ENCODE measurements around the gene HMCN1.
"Not testable (repeated sequence)": the region's sequence is repeated elsewhere in the genome, so short reads cannot be mapped to it uniquely, and the experiment has no call there.

The HMCN1 gene

DNA sequence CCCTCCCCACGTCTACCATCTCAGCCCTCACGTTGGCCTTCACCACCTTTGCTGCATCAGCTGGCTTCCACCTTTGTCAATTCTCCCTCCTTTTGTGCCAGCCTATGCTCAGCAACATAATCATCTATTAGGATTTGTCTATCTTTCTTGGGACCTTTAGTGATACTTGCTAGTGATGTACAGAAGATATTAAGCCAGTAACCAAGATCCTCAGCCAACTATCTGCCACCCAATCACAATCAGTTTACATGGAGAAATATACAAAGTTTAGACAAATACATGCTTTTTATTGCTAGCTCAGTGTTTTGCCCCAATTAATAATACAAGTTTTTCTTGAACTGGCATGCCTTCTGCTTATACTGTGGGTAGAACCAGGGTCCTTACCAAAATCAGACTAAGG is 468.6 kb downstream of the HMCN1 start:
- no peak for DNase-seq (ENCODE audit: low spot score)

GRCh38 chr1:186206048-186206570 is 471.9 kb downstream of the HMCN1 start:
- no peak for DNase-seq (ENCODE audit: low spot score)

- no peak for DNase-seq (ENCODE audit: low spot score)
Measured at GRCh38 chr1:186207391-186208085, 473.3 kb downstream of the HMCN1 start.

DNA sequence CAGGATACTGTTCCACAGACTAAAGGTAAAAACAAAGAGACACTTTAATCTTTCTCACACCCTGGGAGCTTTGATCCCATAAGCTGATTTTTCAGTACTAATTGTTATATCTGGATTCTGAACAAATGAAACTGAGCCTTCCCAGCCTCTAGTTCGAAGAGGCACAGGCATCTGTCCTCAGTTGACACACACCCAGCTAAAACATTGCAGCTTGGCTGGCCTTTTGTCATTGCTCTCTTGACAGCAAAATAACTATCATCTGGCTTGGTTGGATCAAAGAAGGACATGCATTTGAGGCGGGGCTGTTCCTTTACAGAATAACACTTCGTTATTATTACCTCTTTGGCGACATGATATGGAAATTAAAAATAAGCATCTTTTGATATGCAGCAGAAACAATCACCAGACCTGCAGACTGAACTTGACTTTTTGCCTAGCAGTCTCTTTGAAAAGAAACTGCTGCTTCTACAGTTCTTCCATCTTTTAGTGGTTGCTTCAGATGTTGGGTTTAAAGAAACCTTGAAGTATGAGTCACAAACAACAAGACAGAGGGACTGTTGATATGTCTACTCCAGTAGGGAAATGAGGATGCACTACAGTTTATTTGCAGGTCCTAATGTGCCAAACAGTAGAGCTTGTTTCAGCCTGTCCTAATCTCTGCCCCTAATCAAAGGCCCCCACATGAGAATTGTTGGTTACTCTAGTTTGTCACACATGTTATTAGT is 474.4 kb downstream of the HMCN1 start:
- no peak for DNase-seq (ENCODE audit: low spot score)

- no peak for DNase-seq (ENCODE audit: low spot score)
Measured at GRCh38 chr1:186210258-186210657, 476.1 kb downstream of the HMCN1 start.

DNA sequence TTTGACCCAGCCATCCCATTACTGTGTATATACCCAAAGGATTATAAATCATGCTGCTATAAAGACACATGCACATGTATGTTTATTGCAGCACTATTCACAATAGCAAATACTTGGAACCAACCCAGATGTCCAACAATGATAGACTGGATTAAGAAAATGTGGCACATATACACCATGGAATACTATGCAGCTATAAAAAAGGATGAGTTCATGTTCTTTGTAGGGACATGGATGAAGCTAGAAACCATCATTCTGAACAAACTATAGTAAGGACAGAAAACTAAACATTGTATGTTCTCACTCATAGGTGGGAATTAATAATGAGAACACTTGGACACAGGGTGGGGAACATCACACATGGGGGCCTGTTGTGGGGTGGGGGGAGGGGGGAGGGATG is 477.4 kb downstream of the HMCN1 start:
- DNase-seq (ENCODE audit: low spot score): not testable (repeated sequence)

GRCh38 chr1:186212568-186213224 is 478.5 kb downstream of the HMCN1 start:
- peak; percentile 68 for DNase-seq (ENCODE audit: low spot score)

- no peak for DNase-seq (ENCODE audit: low spot score)
Measured at GRCh38 chr1:186213225-186213607, 479.0 kb downstream of the HMCN1 start.

- DNase-seq (ENCODE audit: low spot score): no peak
Measured at GRCh38 chr1:186214791-186215190, 480.6 kb downstream of the HMCN1 start.

DNA sequence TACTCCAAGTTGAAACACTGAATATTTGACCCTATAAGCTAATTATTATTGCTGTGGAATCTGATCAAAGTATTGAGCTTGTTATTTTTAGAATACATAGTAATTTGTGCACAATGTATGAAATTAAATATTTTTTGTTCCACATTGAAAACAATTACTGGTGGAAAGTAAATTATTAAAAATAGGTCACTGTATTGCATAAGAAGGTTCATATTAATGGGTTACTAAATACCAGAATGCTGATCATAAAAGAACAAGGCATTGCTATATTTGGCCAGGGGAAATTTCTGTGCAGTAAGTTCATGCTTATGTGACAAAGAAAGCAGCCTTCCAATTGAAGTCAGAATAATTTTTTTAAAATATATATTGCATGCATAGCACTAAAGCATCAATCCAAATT is 481.4 kb downstream of the HMCN1 start:
- DNase-seq (ENCODE audit: low spot score): no peak

GRCh38 chr1:186218654-186219352 is 484.6 kb downstream of the HMCN1 start:
- peak; percentile 32 for DNase-seq (ENCODE audit: low spot score)

DNA sequence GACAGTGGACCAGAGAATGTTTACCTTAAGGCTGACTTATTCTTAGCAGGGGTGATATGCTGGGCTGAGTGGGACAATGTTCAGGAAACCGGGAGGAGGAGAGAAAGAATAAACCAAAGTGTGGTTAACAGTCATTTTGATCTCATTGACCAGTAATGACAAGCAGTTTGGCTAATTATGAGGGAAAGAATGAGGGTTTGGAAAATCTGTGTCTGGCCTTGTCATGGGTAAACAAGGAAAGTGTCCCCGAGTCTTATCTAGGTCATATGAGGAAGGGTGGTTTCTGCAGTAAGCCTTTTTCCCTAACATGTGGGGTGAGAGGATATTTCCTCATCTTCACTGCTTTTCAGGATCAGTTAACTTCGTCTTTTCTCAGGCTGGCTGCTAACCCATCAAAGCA is 485.9 kb downstream of the HMCN1 start:
- no peak for DNase-seq (ENCODE audit: low spot score)

- DNase-seq (ENCODE audit: low spot score): no peak
Measured at GRCh38 chr1:186220911-186221310, 486.7 kb downstream of the HMCN1 start.

DNA sequence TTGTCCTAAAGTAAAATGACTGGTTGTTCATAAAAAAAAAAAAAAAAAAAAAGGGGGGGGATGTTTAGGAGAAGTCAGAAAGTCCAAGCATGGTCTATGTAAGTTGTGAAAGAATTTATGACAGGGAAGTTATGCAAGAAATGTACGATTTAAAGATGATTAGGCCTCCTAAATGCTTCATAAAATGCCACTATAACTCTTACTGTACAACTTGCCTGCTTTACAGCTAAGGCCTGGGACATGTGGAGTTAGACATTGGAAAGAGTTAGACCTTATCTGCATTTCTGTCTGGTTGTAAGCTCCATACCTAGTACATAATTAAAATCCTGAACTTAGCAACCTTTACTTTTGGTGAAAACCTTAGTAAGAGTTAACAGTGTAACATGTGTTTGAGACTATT is 490.9 kb downstream of the HMCN1 start:
- no peak for DNase-seq (ENCODE audit: low spot score)

DNA sequence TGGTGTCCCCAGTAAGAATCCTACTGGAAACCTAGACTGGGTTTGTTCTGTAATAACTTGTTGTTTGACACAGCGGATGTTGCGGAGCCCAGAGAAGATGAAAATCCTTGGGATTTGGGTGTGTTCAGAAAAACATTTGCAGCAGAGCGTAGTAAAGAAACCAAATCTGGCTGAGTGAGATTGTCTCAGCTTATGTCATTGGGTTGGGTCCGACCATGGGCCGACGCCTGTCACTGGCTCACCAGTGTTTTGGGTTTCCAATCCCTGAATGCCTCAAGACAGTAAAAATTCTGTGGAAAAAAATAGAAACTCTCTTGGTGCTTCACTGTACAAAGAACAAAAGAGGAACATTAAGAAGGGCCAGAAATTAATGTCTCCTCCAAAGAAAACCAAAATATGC is 494.6 kb downstream of the HMCN1 start:
- no peak for DNase-seq (ENCODE audit: low spot score)

DNA sequence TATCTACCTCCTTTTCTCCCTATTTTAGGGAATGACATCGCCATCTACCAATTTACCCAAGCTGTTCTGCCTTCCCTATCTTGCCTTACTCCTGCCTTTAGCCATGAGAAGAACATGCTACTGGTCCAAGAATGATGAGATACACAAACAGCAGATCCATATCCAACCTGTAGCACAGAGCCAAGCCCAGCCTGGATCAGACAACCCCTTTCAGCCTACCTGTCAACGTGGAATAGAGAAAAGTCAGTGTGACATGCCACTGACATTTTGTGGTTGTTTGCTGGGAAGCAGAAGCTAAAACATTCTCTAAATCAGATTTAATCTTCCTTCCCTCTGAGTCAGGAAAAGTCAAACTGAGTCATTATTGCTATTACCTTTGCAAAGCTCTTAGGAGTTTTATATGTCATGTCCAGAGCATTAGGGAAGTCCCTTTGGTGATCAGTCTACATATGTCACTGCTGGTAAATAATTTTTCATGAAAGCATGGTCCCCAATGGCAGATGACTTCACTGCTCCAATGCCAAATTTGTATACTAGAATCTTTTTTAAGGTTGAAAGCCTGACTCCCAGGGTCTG is 497.8 kb downstream of the HMCN1 start:
- no peak for DNase-seq (ENCODE audit: low spot score)

GRCh38 chr1:186234976-186235686 is 500.9 kb downstream of the HMCN1 start:
- no peak for DNase-seq (ENCODE audit: low spot score)

DNA sequence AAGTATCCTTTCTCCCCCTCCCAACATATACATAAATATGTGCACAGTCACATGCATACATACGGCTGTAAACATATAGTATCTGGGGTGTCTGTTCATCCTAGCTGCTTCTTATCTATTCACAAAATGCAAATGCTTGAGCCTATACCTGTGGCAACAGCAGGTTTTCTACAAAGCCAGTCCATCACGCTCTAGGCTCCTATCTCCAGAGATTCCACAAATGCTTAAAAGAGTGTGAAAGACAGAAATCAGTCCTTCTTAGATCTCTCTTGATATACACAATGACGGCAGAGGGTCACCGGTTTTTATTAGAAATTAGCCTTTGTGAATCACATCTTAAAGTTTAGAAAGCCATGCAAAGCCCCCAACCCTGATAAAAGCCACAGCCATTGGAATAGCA is 501.5 kb downstream of the HMCN1 start:
- DNase-seq (ENCODE audit: low spot score): no peak

- no peak for DNase-seq (ENCODE audit: low spot score)
Measured at GRCh38 chr1:186236921-186237320, 502.7 kb downstream of the HMCN1 start.

GRCh38 chr1:186239171-186239570 is 505.0 kb downstream of the HMCN1 start:
- DNase-seq (ENCODE audit: low spot score): no peak

DNA sequence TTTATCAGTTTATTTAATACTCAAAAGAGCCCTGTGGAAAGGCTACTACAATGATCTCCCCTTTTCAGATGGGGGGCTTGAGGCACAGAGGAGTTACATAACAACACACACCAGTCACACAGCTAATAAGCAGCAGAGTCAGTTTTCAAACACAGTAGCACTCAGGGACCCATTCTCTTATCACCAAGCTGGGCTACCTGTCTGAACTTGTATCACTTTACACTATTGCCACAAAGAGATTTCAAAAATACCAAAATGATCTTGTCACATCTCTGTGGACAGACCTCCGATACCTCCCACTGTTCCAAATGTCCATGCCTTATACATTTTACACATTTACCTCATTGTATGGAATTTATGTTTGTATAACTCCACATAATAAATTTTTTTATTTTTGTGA is 506.2 kb downstream of the HMCN1 start:
- DNase-seq (ENCODE audit: low spot score): no peak

Measured in NAMALWA (cell line).